Measurements from ENCODE around the gene SAYSD1.

Gene SAYSD1

GRCh38 chr6:39076623-39077535 lies 38.1 kb downstream of the SAYSD1 start:
- H3K9me3 Mint-ChIP-seq = no peaks in the 10 kb centered on the region
- no peaks in the 10 kb centered on the region for H3K27me3 Mint-ChIP-seq
- H3K27ac Mint-ChIP-seq = no peak overlapping the region

GRCh38 chr6:39075807-39076622 lies 39.0 kb downstream of the SAYSD1 start:
- H3K9me3 Mint-ChIP-seq = no peaks in the 10 kb centered on the region
- H3K4me1 Mint-ChIP-seq = no peaks in the 10 kb centered on the region
- H3K27me3 Mint-ChIP-seq = no peaks in the 10 kb centered on the region
- H3K27ac Mint-ChIP-seq = no peak overlapping the region
- H3K4me3 Mint-ChIP-seq = no peak overlapping the region
- H3K36me3 Mint-ChIP-seq = no peaks in the 10 kb centered on the region

More at GRCh38 chr6:39076623-39077535, 38.1 kb downstream of the SAYSD1 start:
- no peak overlapping the region for H3K4me3 Mint-ChIP-seq
- H3K36me3 Mint-ChIP-seq = no peaks in the 10 kb centered on the region
- H3K4me1 Mint-ChIP-seq = no peaks in the 10 kb centered on the region

GRCh38 chr6:39075010-39075686 lies 39.8 kb downstream of the SAYSD1 start:
- H3K4me3 Mint-ChIP-seq = no peak overlapping the region
- H3K9me3 Mint-ChIP-seq = no peaks in the 10 kb centered on the region
- H3K36me3 Mint-ChIP-seq = no peaks in the 10 kb centered on the region

GRCh38 chr6:39074486-39074885 lies 40.5 kb downstream of the SAYSD1 start:
- H3K4me1 Mint-ChIP-seq = no peaks in the 10 kb centered on the region
- H3K27ac Mint-ChIP-seq = no peak overlapping the region
- no peaks in the 10 kb centered on the region for H3K36me3 Mint-ChIP-seq
- no peak overlapping the region for H3K4me3 Mint-ChIP-seq
- no peaks in the 10 kb centered on the region for H3K9me3 Mint-ChIP-seq
- peaks cover 2% of the 10 kb centered on the region for H3K27me3 Mint-ChIP-seq

More at GRCh38 chr6:39075010-39075686, 39.8 kb downstream of the SAYSD1 start:
- no peaks in the 10 kb centered on the region for H3K4me1 Mint-ChIP-seq
- peaks cover 2% of the 10 kb centered on the region for H3K27me3 Mint-ChIP-seq
- no peak overlapping the region for H3K27ac Mint-ChIP-seq

- no peaks in the 10 kb centered on the region for H3K36me3 Mint-ChIP-seq
- no peaks in the 10 kb centered on the region for H3K4me1 Mint-ChIP-seq
- peaks cover 2% of the 10 kb centered on the region for H3K27me3 Mint-ChIP-seq
- H3K27ac Mint-ChIP-seq = no peak overlapping the region
- H3K4me3 Mint-ChIP-seq = no peak overlapping the region
- no peaks in the 10 kb centered on the region for H3K9me3 Mint-ChIP-seq
Observed at GRCh38 chr6:39073471-39074355, 41.3 kb downstream of the SAYSD1 start.

GRCh38 chr6:39072830-39073229 lies 42.2 kb downstream of the SAYSD1 start:
- Mint-ChIP-seq H3K4me1 (no peaks in the 10 kb centered on the region), H3K4me3 (no peak overlapping the region), H3K9me3 (no peaks in the 10 kb centered on the region), H3K27ac (no peak overlapping the region), H3K36me3 (no peaks in the 10 kb centered on the region), H3K27me3 (peaks cover 2% of the 10 kb centered on the region)

GRCh38 chr6:39068391-39068790 lies 46.6 kb downstream of the SAYSD1 start:
- Mint-ChIP-seq H3K4me3 (no peak overlapping the region), H3K36me3 (no peaks in the 10 kb centered on the region), H3K27ac (no peak overlapping the region), H3K9me3 (no peaks in the 10 kb centered on the region), H3K27me3 (peaks cover 2% of the 10 kb centered on the region), H3K4me1 (no peaks in the 10 kb centered on the region)

GRCh38 chr6:39065561-39065960 lies 49.4 kb downstream of the SAYSD1 start:
- Mint-ChIP-seq H3K4me3 (no peak overlapping the region), H3K4me1 (no peaks in the 10 kb centered on the region), H3K27ac (no peak overlapping the region), H3K36me3 (no peaks in the 10 kb centered on the region), H3K27me3 (peaks cover 2% of the 10 kb centered on the region), H3K9me3 (no peaks in the 10 kb centered on the region)

- H3K4me1 Mint-ChIP-seq = no peaks in the 10 kb centered on the region
- no peaks in the 10 kb centered on the region for H3K36me3 Mint-ChIP-seq
- H3K27ac Mint-ChIP-seq = no peak overlapping the region
- no peaks in the 10 kb centered on the region for H3K9me3 Mint-ChIP-seq
- H3K4me3 Mint-ChIP-seq = no peak overlapping the region
- H3K27me3 Mint-ChIP-seq = no peaks in the 10 kb centered on the region
Observed at GRCh38 chr6:39063526-39063925, 51.5 kb downstream of the SAYSD1 start.

GRCh38 chr6:39062014-39062740 lies 52.8 kb downstream of the SAYSD1 start:
- no peak overlapping the region for H3K27ac Mint-ChIP-seq
- no peaks in the 10 kb centered on the region for H3K9me3 Mint-ChIP-seq
- no peaks in the 10 kb centered on the region for H3K27me3 Mint-ChIP-seq
- H3K4me3 Mint-ChIP-seq = no peak overlapping the region
- H3K36me3 Mint-ChIP-seq = no peaks in the 10 kb centered on the region
- H3K4me1 Mint-ChIP-seq = no peaks in the 10 kb centered on the region

GRCh38 chr6:39061588-39061987 lies 53.4 kb downstream of the SAYSD1 start:
- no peaks in the 10 kb centered on the region for H3K36me3 Mint-ChIP-seq
- no peak overlapping the region for H3K27ac Mint-ChIP-seq
- no peaks in the 10 kb centered on the region for H3K27me3 Mint-ChIP-seq
- H3K4me1 Mint-ChIP-seq = no peaks in the 10 kb centered on the region
- no peak overlapping the region for H3K4me3 Mint-ChIP-seq
- H3K9me3 Mint-ChIP-seq = no peaks in the 10 kb centered on the region

- H3K27me3 Mint-ChIP-seq = no peaks in the 10 kb centered on the region
- H3K36me3 Mint-ChIP-seq = no peaks in the 10 kb centered on the region
- H3K9me3 Mint-ChIP-seq = no peaks in the 10 kb centered on the region
- no peak overlapping the region for H3K4me3 Mint-ChIP-seq
- H3K4me1 Mint-ChIP-seq = no peaks in the 10 kb centered on the region
- H3K27ac Mint-ChIP-seq = no peak overlapping the region
Observed at GRCh38 chr6:39061182-39061581, 53.8 kb downstream of the SAYSD1 start.

GRCh38 chr6:39060467-39061160 lies 54.4 kb downstream of the SAYSD1 start:
- H3K27ac Mint-ChIP-seq = no peak overlapping the region
- H3K9me3 Mint-ChIP-seq = no peaks in the 10 kb centered on the region
- no peaks in the 10 kb centered on the region for H3K4me1 Mint-ChIP-seq
- no peaks in the 10 kb centered on the region for H3K27me3 Mint-ChIP-seq
- no peaks in the 10 kb centered on the region for H3K36me3 Mint-ChIP-seq
- H3K4me3 Mint-ChIP-seq = no peak overlapping the region
